Astrocyte (in vitro differentiated cells and primary cell): ENCODE results near the gene ALOX12B. TPM values are rescaled to one million over a fixed set of nuclear protein-coding genes. Genes with fewer than 3 reads are reported as not detected.
A peak's percentile ranks its signal among the peaks of the same experiment; 100 is the strongest.

ENCODE experiments used
- DNase-seq: peaks from one replicate; pipeline ENCODE4 v3.0.0-alpha.2; 2010; ENCODE audit warnings: low read depth
- FAIRE-seq: peaks from 2 replicates; lab custom pipeline; 2011; peaks lifted over from hg19 to GRCh38; lab: Jason Lieb, UNC
- H2AFZ ChIP-seq: 2 replicates; pipeline ENCODE4 v1.6.0; 2012; ENCODE audit warnings: low read depth, low read length, inconsistent platforms
- H3K27ac ChIP-seq: 2 replicates; pipeline ENCODE4 v1.5.1; 2011; ENCODE audit warnings: low read depth, low read length, inconsistent platforms
- H3K27me3 ChIP-seq: 2 replicates; pipeline ENCODE4 v1.6.0; 2011; ENCODE audit warnings: low read length, inconsistent platforms; ENCODE audit not compliant: insufficient read depth
- H3K36me3 ChIP-seq: 2 replicates; pipeline ENCODE4 v1.5.1; 2011; ENCODE audit warnings: low read length, inconsistent platforms; ENCODE audit not compliant: insufficient read depth
- H3K4me1 ChIP-seq: 2 replicates; pipeline ENCODE4 v1.5.1; 2011; ENCODE audit warnings: low read length, inconsistent platforms; ENCODE audit not compliant: insufficient read depth
- H3K4me2 ChIP-seq: 2 replicates; pipeline ENCODE4 v1.6.0; 2012; ENCODE audit warnings: low read length, inconsistent platforms
- H3K4me3 ChIP-seq: 2 replicates; pipeline ENCODE4 v1.5.1; 2011; ENCODE audit warnings: low read depth, mild to moderate bottlenecking, low read length, inconsistent platforms; ENCODE audit not compliant: insufficient read depth
- H3K79me2 ChIP-seq: 2 replicates; pipeline ENCODE4 v1.6.0; 2012; ENCODE audit warnings: mild to moderate bottlenecking, low read length, inconsistent platforms; ENCODE audit not compliant: insufficient read depth
- H3K9ac ChIP-seq: 2 replicates; pipeline ENCODE4 v1.6.0; 2012; ENCODE audit warnings: mild to moderate bottlenecking, low read length, inconsistent platforms
- H3K9me3 ChIP-seq: 2 replicates; pipeline ENCODE4 v1.5.1; 2012; ENCODE audit warnings: low read depth, mild to moderate bottlenecking, low read length, inconsistent platforms; ENCODE audit not compliant: insufficient read depth
- H4K20me1 ChIP-seq: 2 replicates; pipeline ENCODE4 v1.6.0; 2012; ENCODE audit warnings: low read length, inconsistent platforms; ENCODE audit not compliant: insufficient read depth
- H3K27ac Mint-ChIP-seq: one replicate; pipeline ENCODE4 v1.8.0; 2021; ENCODE audit warnings: mild to moderate bottlenecking, mixed read lengths; ENCODE audit not compliant: unreplicated experiment
- H3K27me3 Mint-ChIP-seq: one replicate; pipeline ENCODE4 v1.8.0; 2021; ENCODE audit warnings: low read depth, mixed read lengths; ENCODE audit not compliant: unreplicated experiment
- H3K36me3 Mint-ChIP-seq: one replicate; pipeline ENCODE4 v1.8.0; 2021; ENCODE audit warnings: low read depth, mixed read lengths; ENCODE audit not compliant: unreplicated experiment
- H3K4me1 Mint-ChIP-seq: one replicate; pipeline ENCODE4 v1.8.0; 2021; ENCODE audit warnings: low read depth, mixed read lengths; ENCODE audit not compliant: unreplicated experiment
- H3K4me3 Mint-ChIP-seq: one replicate; pipeline ENCODE4 v1.8.0; 2021; ENCODE audit warnings: mild to moderate bottlenecking, moderate library complexity, mixed read lengths; ENCODE audit not compliant: unreplicated experiment
- H3K9me3 Mint-ChIP-seq: one replicate; pipeline ENCODE4 v1.8.0; 2021; ENCODE audit warnings: mild to moderate bottlenecking, mixed read lengths; ENCODE audit not compliant: unreplicated experiment
- EZH2 ChIP-seq: IDR thresholded peaks from 2 replicates; pipeline ENCODE4 v1.6.1; 2012; ENCODE audit warnings: mild to moderate bottlenecking, low read length, inconsistent platforms; ENCODE audit not compliant: insufficient read depth
- total RNA-seq: library from RNA; stranded (reverse); gene quantifications from 2 replicates; pipeline ENCODE4 v1.2.1, GENCODE V29; 2021
- TF ChIP-seq, protein P1 (sequence below): IDR thresholded peaks from 2 replicates; pipeline ENCODE4 v1.5.1; 2011; ENCODE audit warnings: low read depth, mild to moderate bottlenecking, inconsistent platforms, low read length, moderate library complexity; ENCODE audit not compliant: insufficient read depth

Gene ALOX12B
- total RNA-seq, 1 donor from 2014 or later, result not detected

DNA sequence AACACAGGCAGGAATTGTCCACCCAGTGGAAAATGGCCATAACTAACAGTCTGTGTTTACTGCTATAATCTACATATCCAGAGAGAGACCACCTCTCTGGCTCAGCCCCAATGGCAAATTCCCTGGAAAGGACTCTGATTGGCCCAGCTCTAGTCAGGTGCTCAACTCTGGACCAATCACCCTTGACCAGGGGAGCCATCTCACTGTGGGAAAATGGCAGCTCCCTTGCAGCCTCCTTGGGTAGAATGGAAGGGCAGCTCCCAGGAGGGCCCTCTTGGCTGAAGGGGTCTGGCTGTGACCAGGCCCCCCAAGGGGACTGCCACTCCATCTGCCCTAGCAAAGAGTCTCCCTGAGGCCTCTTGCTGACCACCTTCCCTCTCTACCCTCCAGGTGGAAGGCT is 45.5 kb downstream of the ALOX12B start:
- H3K9ac ChIP-seq, result no peak overlapping the region
- no peak for DNase-seq
- H3K27me3 ChIP-seq, result peaks cover 27% of the 10 kb centered on the region
- peaks cover 48% of the 10 kb centered on the region for H3K27me3 Mint-ChIP-seq
- TF ChIP-seq, protein P1, sequence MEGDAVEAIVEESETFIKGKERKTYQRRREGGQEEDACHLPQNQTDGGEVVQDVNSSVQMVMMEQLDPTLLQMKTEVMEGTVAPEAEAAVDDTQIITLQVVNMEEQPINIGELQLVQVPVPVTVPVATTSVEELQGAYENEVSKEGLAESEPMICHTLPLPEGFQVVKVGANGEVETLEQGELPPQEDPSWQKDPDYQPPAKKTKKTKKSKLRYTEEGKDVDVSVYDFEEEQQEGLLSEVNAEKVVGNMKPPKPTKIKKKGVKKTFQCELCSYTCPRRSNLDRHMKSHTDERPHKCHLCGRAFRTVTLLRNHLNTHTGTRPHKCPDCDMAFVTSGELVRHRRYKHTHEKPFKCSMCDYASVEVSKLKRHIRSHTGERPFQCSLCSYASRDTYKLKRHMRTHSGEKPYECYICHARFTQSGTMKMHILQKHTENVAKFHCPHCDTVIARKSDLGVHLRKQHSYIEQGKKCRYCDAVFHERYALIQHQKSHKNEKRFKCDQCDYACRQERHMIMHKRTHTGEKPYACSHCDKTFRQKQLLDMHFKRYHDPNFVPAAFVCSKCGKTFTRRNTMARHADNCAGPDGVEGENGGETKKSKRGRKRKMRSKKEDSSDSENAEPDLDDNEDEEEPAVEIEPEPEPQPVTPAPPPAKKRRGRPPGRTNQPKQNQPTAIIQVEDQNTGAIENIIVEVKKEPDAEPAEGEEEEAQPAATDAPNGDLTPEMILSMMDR, result no peak
- TF ChIP-seq EZH2, result no peak
- H3K36me3 Mint-ChIP-seq, result no peaks in the 10 kb centered on the region
- no peak overlapping the region for H3K4me2 ChIP-seq
- H3K4me1 ChIP-seq, result peaks cover 7% of the 10 kb centered on the region
- no peaks in the 10 kb centered on the region for H3K9me3 Mint-ChIP-seq
- H3K9me3 ChIP-seq, result no peaks in the 10 kb centered on the region
- no peak overlapping the region for H3K27ac Mint-ChIP-seq
- FAIRE-seq, result no peak
- H2AFZ ChIP-seq, result peak overlapping the region; percentile 10
- no peak overlapping the region for H3K4me3 ChIP-seq
- H3K27ac ChIP-seq, result no peak overlapping the region
- no peak overlapping the region for H3K4me3 Mint-ChIP-seq
- H3K4me1 Mint-ChIP-seq, result no peaks in the 10 kb centered on the region
- H3K79me2 ChIP-seq, result no peaks in the 10 kb centered on the region
- no peaks in the 10 kb centered on the region for H4K20me1 ChIP-seq
- H3K36me3 ChIP-seq, result no peaks in the 10 kb centered on the region

DNA sequence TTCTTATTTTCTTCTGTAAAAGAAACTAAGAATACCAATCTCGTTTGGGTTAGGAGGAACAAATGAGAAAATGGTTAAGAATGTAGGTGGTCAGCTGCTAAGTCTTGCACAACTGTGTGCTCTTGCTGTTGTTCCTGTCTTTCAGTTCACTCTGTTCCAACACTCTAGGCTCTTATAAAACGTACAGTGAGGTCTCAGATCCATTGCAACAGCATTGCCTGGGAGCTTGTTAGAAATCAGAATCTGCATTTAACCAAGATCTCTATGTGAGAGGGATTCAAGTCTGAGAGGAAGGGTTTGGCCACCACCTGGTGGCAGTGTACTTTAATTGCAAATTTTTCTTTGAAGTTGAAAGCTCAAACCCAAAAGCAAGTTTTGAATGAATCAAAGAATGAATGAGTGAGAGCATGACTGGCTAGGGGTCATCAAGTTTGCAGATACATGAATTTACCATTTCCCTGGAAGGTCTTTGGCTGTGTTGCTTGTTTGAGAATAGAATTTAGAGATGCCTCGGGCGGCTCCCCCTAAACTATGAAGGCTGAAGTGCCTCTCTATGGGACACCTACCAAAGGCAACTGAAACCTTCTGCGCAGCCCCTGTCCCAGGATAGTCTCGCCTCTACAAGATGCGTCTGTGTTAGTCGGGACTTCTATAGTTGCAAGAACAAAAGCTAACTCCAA is 46.1 kb downstream of the ALOX12B start:
- Histone ChIP-seq H3K4me1 (peaks cover 7% of the 10 kb centered on the region), H3K27ac (no peak overlapping the region), H3K36me3 (no peaks in the 10 kb centered on the region), H3K79me2 (no peaks in the 10 kb centered on the region), H2AFZ (no peak overlapping the region), H3K9ac (no peak overlapping the region), H3K27me3 (peaks cover 24% of the 10 kb centered on the region), H3K9me3 (no peaks in the 10 kb centered on the region), H4K20me1 (no peaks in the 10 kb centered on the region), H3K4me3 (no peak overlapping the region), H3K4me2 (no peak overlapping the region)
- Mint-ChIP-seq H3K4me1 (no peaks in the 10 kb centered on the region), H3K4me3 (no peak overlapping the region), H3K27ac (no peak overlapping the region), H3K9me3 (no peaks in the 10 kb centered on the region), H3K27me3 (peaks cover 43% of the 10 kb centered on the region), H3K36me3 (no peaks in the 10 kb centered on the region)
- FAIRE-seq, result peak; percentile 90
- TF ChIP-seq, protein P1, result peak; percentile 76
- no peak for TF ChIP-seq EZH2
- DNase-seq, result peak; percentile 47

DNA sequence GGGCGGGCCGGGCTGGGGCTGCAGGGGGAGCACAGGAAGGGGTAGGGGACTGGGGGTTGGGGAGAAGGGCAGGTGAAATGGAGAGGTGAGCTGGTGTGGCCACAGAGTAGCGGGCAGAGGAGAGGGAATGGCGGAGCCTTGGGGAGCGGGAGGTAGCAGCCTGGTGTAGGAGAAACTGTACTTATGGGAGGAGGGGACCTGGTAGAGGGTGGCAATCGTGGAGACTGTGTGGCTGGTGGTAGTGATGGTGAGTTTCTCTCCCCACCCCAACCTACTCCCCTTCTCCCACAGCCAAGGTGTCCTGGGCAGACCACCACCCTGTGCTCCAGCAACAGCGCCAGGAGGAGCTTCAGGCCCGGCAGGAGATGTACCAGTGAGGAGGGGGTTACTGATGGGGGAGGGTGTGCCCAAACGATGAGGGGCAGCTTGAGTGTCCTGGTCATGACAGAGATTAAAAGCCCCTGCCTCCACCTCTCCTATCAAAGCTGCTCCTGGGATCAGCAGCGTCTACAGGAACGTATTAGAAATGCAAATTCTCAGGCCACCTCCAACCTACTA is 47.8 kb downstream of the ALOX12B start:
- H3K9ac ChIP-seq, result no peak overlapping the region
- no peak overlapping the region for H3K27ac ChIP-seq
- DNase-seq, result no peak
- Mint-ChIP-seq H3K9me3 (no peaks in the 10 kb centered on the region), H3K27me3 (peaks cover 33% of the 10 kb centered on the region), H3K27ac (no peak overlapping the region), H3K4me1 (no peaks in the 10 kb centered on the region), H3K36me3 (no peaks in the 10 kb centered on the region), H3K4me3 (no peak overlapping the region)
- H3K4me1 ChIP-seq, result peaks cover 7% of the 10 kb centered on the region
- no peaks in the 10 kb centered on the region for H3K36me3 ChIP-seq
- H3K9me3 ChIP-seq, result no peaks in the 10 kb centered on the region
- FAIRE-seq, result no peak
- peaks cover 17% of the 10 kb centered on the region for H3K27me3 ChIP-seq
- H2AFZ ChIP-seq, result no peak overlapping the region
- H3K4me2 ChIP-seq, result no peak overlapping the region
- H3K4me3 ChIP-seq, result no peak overlapping the region
- no peaks in the 10 kb centered on the region for H4K20me1 ChIP-seq
- H3K79me2 ChIP-seq, result no peaks in the 10 kb centered on the region
- no peak for TF ChIP-seq EZH2
- TF ChIP-seq, protein P1, result no peak
